CD14-positive monocyte (primary cell): Measurements from ENCODE around the gene STX8. TPM values are rescaled to one million over a fixed set of nuclear protein-coding genes. Genes with fewer than 3 reads are reported as not detected.

Experiments used
- DNase-seq, 3 donors: peaks; one replicate each; pipeline ENCODE4 v3.0.0-alpha.2; 2011 to 2022
- H2AFZ ChIP-seq: 2 replicates; pipeline ENCODE4 v1.6.0; 2012; ENCODE audit warnings: mild to moderate bottlenecking, low read depth, low read length, inconsistent platforms; ENCODE audit not compliant: insufficient read depth, poor library complexity, severe bottlenecking
- H3K27ac ChIP-seq, 2 donors: 1 replicate in 1 of 2; 2 replicates in 1 of 2; pipeline ENCODE4 v1.5.1; 2012 to 2013; ENCODE audit warnings: low read length in 2 of 2, control low read depth in 1 of 2, inconsistent platforms in 1 of 2, low read depth in 1 of 2, mild to moderate bottlenecking in 1 of 2
- H3K27me3 ChIP-seq, 2 donors: one replicate each; pipeline versions ENCODE4 v1.6.0 to v1.6.1; 2011 to 2013; ENCODE audit warnings: low read length in 2 of 2; ENCODE audit not compliant: control insufficient read depth in 2 of 2, insufficient read depth in 2 of 2
- H3K36me3 ChIP-seq, 2 donors: replicated peaks in 1 of 2; 1 replicate in 1 of 2; 2 replicates in 1 of 2; pipeline versions ENCODE4 v1.5.1 to v1.6.1; 2012 to 2013; ENCODE audit warnings: low read length in 2 of 2, control low read depth in 1 of 2, inconsistent platforms in 1 of 2, mild to moderate bottlenecking in 1 of 2; ENCODE audit not compliant: insufficient read depth in 2 of 2, control insufficient read depth in 1 of 2
- H3K4me1 ChIP-seq, 2 donors: 1 replicate in 1 of 2; 2 replicates in 1 of 2; pipeline versions ENCODE4 v1.5.1 to v1.6.1; 2012 to 2013; ENCODE audit warnings: low read length in 2 of 2, control low read depth in 1 of 2, inconsistent platforms in 1 of 2, mild to moderate bottlenecking in 1 of 2, moderate library complexity in 1 of 2; ENCODE audit not compliant: insufficient read depth in 2 of 2, control insufficient read depth in 1 of 2
- H3K4me2 ChIP-seq: replicated peaks from 2 replicates; pipeline ENCODE3; 2012; ENCODE audit warnings: low read length, moderate library complexity, mild to moderate bottlenecking; ENCODE audit not compliant: poor library complexity, severe bottlenecking; ENCODE audit errors: extremely low read depth
- H3K4me3 ChIP-seq, 3 experiments: fragments of 200-600 bp in 1 of 3; sonication (generic) in 1 of 3; replicated peaks in 1 of 3; 1 replicate in 2 of 3; 2 replicates in 1 of 3; pipeline ENCODE4 v1.5.1; 2011 to 2013; ENCODE audit warnings: low read length in 3 of 3, mild to moderate bottlenecking in 3 of 3, control low read depth in 2 of 3, low read depth in 2 of 3, inconsistent platforms in 1 of 3, moderate library complexity in 1 of 3
- H3K79me2 ChIP-seq: 2 replicates; pipeline ENCODE4 v1.6.0; 2012; ENCODE audit warnings: mild to moderate bottlenecking, control low read depth, inconsistent platforms, low read length, moderate library complexity; ENCODE audit not compliant: insufficient read depth
- H3K9ac ChIP-seq: 2 replicates; pipeline ENCODE4 v1.6.0; 2017; ENCODE audit warnings: low read length, mild to moderate bottlenecking; ENCODE audit not compliant: insufficient read depth, poor library complexity, severe bottlenecking
- H3K9me3 ChIP-seq, 2 donors: replicated peaks in 1 of 2; 1 replicate in 1 of 2; 2 replicates in 1 of 2; pipeline versions ENCODE4 v1.5.1 to v1.6.1; 2012 to 2013; ENCODE audit warnings: low read length in 2 of 2, control low read depth in 1 of 2; ENCODE audit not compliant: control insufficient read depth in 1 of 2, insufficient read depth in 1 of 2
- H4K20me1 ChIP-seq: 2 replicates; pipeline ENCODE4 v1.6.0; 2012; ENCODE audit warnings: mild to moderate bottlenecking, low read length, control low read depth, moderate library complexity; ENCODE audit not compliant: insufficient read depth
- H3K27ac Mint-ChIP-seq, 7 donors: one replicate each; pipeline ENCODE4 v1.8.0; 2020; ENCODE audit warnings: mild to moderate bottlenecking in 7 of 7, mixed read lengths in 7 of 7, moderate library complexity in 6 of 7, inconsistent platforms in 2 of 7
- H3K27me3 Mint-ChIP-seq, 3 donors: one replicate each; pipeline ENCODE4 v1.8.0; 2021 to 2022; ENCODE audit warnings: low read depth in 3 of 3, mild to moderate bottlenecking in 3 of 3, mixed read lengths in 3 of 3, moderate library complexity in 3 of 3, inconsistent platforms in 1 of 3
- H3K36me3 Mint-ChIP-seq, 2 donors: one replicate each; pipeline ENCODE4 v1.8.0; 2020; ENCODE audit warnings: mixed read lengths in 2 of 2, inconsistent platforms in 1 of 2, mild to moderate bottlenecking in 1 of 2
- H3K4me1 Mint-ChIP-seq: one replicate; pipeline ENCODE4 v1.8.0; 2020; ENCODE audit warnings: mild to moderate bottlenecking, mixed read lengths
- H3K4me3 Mint-ChIP-seq, 2 donors: one replicate each; pipeline ENCODE4 v1.8.0; 2020; ENCODE audit warnings: mild to moderate bottlenecking in 2 of 2, mixed read lengths in 2 of 2, moderate library complexity in 1 of 2
- H3K9me3 Mint-ChIP-seq, 7 donors: one replicate each; pipeline ENCODE4 v1.8.0; 2020 to 2022; ENCODE audit warnings: mixed read lengths in 7 of 7, mild to moderate bottlenecking in 6 of 7, moderate library complexity in 6 of 7, inconsistent platforms in 2 of 7
- CTCF ChIP-seq: fragments of 200-600 bp; IDR thresholded peaks from one replicate; pipeline ENCODE4 v1.8.0; 2022; ENCODE audit warnings: antibody characterized with exemption, mild to moderate bottlenecking
- WGBS: methylation state at CpG from one replicate; pipeline ENCODE4 v1.1.5; 2013; ENCODE audit warnings: missing lambda C conversion rate; ENCODE audit not compliant: insufficient coverage; 5-methylcytosine and 5-hydroxymethylcytosine counted together
- intact Hi-C, 2 donors: fragments of 100-400 bp; cut with micrococcal nuclease; formaldehyde crosslinking; loops; one replicate each; pipeline versions ENCODE4 v1.15.0 to v1.15.1; 2023
- polyA plus RNA-seq, 3 donors: library from polyadenylated mRNA; depleted of rRNA in 1 of 3; unstranded in 2 of 3; stranded (reverse) in 1 of 3; fragments of 300-500 nt in 2 of 3; fragments of >200 nt in 1 of 3; fragmentation: Illumina TruSeq in 2 of 3; gene quantifications; 1 replicate in 2 of 3; 2 replicates in 1 of 3; pipeline ENCODE4 v1.2.3, GENCODE V29; 2012 to 2021

The STX8 gene
- polyA plus RNA-seq, 3 donors, result 44.4 to 170 (median 142) TPM

GRCh38 chr17:9239793-9240658 lies 335.6 kb downstream of the STX8 start:
- peak overlapping the region; percentile 80 to 88 for H3K4me3 Mint-ChIP-seq
- peaks cover 9 to 18% of the 10 kb centered on the region in 2 donors for H3K4me1 ChIP-seq
- intact Hi-C loops, result no loop called here
- peak overlapping the region; percentile 28 to 67 (median 31) for H3K4me3 ChIP-seq
- H3K36me3 ChIP-seq, result no peaks in the 10 kb centered on the region
- peak overlapping the region; percentile 76 for H3K4me2 ChIP-seq
- H3K27me3 Mint-ChIP-seq, result peaks cover 4 to 31% (median 22%) of the 10 kb centered on the region in 3 donors
- H3K9me3 ChIP-seq, result no peaks in the 10 kb centered on the region
- 2% methylated on average over 47 of the region's 84 CpGs for WGBS
- H3K4me1 Mint-ChIP-seq, result peaks cover 21% of the 10 kb centered on the region
- peak overlapping the region; percentile 53 for H3K9ac ChIP-seq
- no peaks in the 10 kb centered on the region for H3K79me2 ChIP-seq
- H4K20me1 ChIP-seq, result no peaks in the 10 kb centered on the region
- H3K9me3 Mint-ChIP-seq, result peaks cover 0 to 3% (median 0%) of the 10 kb centered on the region in 7 donors
- no peaks in the 10 kb centered on the region for H3K36me3 Mint-ChIP-seq
- peak overlapping the region in 3 of 7 donors; percentile 41 to 61 (median 53) for H3K27ac Mint-ChIP-seq
- H3K27ac ChIP-seq, result peak overlapping the region in 1 of 2 donors; percentile 45
- peak overlapping the region; percentile 76 for H2AFZ ChIP-seq
- TF ChIP-seq CTCF, result no peak
- peak; percentile 45 to 71 (median 55) for DNase-seq
- H3K27me3 ChIP-seq, result peaks cover 0 to 17% of the 10 kb centered on the region in 2 donors

- no peak for DNase-seq
- intact Hi-C loops, result no loop called here
- Histone ChIP-seq H3K9ac (peak overlapping the region; percentile 53), H4K20me1 (no peaks in the 10 kb centered on the region), H3K79me2 (no peaks in the 10 kb centered on the region), H3K27me3 (peaks cover 0 to 20% of the 10 kb centered on the region in 2 donors), H3K4me2 (peak overlapping the region; percentile 76), H3K27ac (peak overlapping the region in 1 of 2 donors; percentile 45), H3K4me1 (peaks cover 9 to 18% of the 10 kb centered on the region in 2 donors), H2AFZ (peak overlapping the region; percentile 76), H3K36me3 (no peaks in the 10 kb centered on the region), H3K9me3 (no peaks in the 10 kb centered on the region), H3K4me3 (peak overlapping the region; percentile 9 to 67 (median 28))
- 11% methylated on average over 23 of the region's 27 CpGs for WGBS
- peaks cover 0 to 3% (median 0%) of the 10 kb centered on the region in 7 donors for H3K9me3 Mint-ChIP-seq
- peaks cover 21% of the 10 kb centered on the region for H3K4me1 Mint-ChIP-seq
- no peak for TF ChIP-seq CTCF
- H3K27ac Mint-ChIP-seq, result peak overlapping the region in 1 of 7 donors; percentile 31
- peaks cover 4 to 38% (median 23%) of the 10 kb centered on the region in 3 donors for H3K27me3 Mint-ChIP-seq
- H3K36me3 Mint-ChIP-seq, result no peaks in the 10 kb centered on the region
- peak overlapping the region; percentile 80 to 88 for H3K4me3 Mint-ChIP-seq
Observed at GRCh38 chr17:9239246-9239792, 336.3 kb downstream of the STX8 start.
